ENCODE measurements around the gene RPAIN.

DNA sequence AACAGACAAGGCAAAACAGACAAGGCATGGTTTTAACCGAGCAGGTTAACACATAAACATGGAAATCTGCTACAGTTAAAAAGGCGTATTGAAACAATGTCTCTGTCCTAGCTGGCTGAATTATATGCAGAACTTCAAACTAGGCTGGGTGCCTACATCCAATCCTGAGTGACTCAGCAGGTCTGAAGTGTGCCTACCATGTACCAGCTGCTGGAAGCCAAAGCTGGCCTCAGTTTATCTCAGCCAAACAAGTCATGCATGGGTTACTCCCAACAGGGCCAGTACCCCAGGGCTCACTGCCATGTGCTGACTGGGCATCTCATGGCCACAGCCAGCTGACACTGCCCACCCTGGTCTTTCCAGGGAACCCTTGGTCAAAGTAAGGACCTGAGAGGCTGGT lies 15.0 kb downstream of the RPAIN start:
- TF ChIP-seq, protein P1, sequence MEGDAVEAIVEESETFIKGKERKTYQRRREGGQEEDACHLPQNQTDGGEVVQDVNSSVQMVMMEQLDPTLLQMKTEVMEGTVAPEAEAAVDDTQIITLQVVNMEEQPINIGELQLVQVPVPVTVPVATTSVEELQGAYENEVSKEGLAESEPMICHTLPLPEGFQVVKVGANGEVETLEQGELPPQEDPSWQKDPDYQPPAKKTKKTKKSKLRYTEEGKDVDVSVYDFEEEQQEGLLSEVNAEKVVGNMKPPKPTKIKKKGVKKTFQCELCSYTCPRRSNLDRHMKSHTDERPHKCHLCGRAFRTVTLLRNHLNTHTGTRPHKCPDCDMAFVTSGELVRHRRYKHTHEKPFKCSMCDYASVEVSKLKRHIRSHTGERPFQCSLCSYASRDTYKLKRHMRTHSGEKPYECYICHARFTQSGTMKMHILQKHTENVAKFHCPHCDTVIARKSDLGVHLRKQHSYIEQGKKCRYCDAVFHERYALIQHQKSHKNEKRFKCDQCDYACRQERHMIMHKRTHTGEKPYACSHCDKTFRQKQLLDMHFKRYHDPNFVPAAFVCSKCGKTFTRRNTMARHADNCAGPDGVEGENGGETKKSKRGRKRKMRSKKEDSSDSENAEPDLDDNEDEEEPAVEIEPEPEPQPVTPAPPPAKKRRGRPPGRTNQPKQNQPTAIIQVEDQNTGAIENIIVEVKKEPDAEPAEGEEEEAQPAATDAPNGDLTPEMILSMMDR (IDR thresholded peaks at IDR 0.05; ENCODE audit: insufficient read depth, low read length, poor library complexity, severe bottlenecking), result no peak
- TF ChIP-seq EZH2phosphoT487 (conservative IDR thresholded peaks at IDR 0.05; ENCODE audit: low read length), result no peak
